Measurements from ENCODE around the gene SLC43A3. TPM values are rescaled to one million over a fixed set of nuclear protein-coding genes. Genes with fewer than 3 reads are reported as not detected.

The SLC43A3 gene
- total and polyA plus RNA-seq, 12 donors: 12.1 to 36.2 (median 19.8) TPM

DNA sequence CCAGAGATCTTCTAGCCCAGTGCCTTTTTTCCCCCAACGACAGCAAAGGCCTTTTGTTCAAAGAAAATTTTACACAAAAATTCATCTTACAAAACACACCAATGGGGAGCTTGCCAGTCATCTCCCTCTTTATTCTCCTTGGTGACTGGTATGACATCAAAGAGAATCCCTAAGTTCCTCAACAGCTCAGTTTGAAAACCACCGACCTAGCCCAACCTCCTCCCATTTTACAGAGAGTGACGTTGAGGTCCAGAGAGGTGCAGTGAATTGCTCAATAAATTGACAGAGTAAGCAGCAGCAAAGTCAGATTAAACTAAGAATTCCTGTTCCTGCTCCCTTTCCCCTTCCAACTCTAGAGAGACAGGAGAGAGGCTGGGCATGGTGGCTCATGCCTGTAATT lies 7.8 kb downstream of the SLC43A3 start:
- Histone ChIP-seq H3K4me3 (no peak overlapping the region), H3K27ac (no peak overlapping the region), H3K27me3 (no peaks in the 10 kb centered on the region), H3K36me3 (peaks cover 0 to 100% (median 54%) of the 10 kb centered on the region in 9 donors), H3K9me3 (no peaks in the 10 kb centered on the region), H3K4me1 (peaks cover 3 to 40% (median 17%) of the 10 kb centered on the region in 9 donors)
- ATAC-seq (no peak), DNase-seq (no peak)
- intact Hi-C loops (cut with DNase I): no loop called here
- WGBS, 2 donors: 84 to 86% methylated on average over 3 of the region's 3 CpGs
- TF ChIP-seq, protein P1, sequence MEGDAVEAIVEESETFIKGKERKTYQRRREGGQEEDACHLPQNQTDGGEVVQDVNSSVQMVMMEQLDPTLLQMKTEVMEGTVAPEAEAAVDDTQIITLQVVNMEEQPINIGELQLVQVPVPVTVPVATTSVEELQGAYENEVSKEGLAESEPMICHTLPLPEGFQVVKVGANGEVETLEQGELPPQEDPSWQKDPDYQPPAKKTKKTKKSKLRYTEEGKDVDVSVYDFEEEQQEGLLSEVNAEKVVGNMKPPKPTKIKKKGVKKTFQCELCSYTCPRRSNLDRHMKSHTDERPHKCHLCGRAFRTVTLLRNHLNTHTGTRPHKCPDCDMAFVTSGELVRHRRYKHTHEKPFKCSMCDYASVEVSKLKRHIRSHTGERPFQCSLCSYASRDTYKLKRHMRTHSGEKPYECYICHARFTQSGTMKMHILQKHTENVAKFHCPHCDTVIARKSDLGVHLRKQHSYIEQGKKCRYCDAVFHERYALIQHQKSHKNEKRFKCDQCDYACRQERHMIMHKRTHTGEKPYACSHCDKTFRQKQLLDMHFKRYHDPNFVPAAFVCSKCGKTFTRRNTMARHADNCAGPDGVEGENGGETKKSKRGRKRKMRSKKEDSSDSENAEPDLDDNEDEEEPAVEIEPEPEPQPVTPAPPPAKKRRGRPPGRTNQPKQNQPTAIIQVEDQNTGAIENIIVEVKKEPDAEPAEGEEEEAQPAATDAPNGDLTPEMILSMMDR (IDR thresholded peaks at IDR 0.05): no peak

DNA sequence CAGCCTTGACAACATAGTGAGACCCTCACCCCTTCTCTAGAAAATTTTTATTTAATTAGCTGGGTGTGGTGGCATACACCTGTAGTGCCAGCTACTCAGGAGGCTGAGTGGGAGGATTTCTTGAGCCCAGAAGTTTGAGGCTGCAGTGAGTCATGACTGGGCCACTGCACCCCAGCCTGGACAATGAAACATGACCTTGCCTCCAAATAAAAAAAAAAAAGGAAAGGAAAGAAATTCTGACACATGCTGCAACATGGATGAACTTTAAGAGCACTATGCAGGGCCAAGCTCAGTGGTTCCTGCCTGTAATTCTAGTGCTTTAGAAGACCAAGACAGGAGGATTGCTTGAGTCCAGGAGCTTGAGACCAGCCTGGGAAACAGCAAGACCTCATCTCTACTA lies 8.8 kb downstream of the SLC43A3 start:
- Histone ChIP-seq H3K4me3 (no peak overlapping the region), H3K9me3 (no peaks in the 10 kb centered on the region), H3K27ac (no peak overlapping the region), H3K27me3 (no peaks in the 10 kb centered on the region), H3K4me1 (peaks cover 0 to 31% (median 16%) of the 10 kb centered on the region in 9 donors), H3K36me3 (peaks cover 0 to 100% (median 60%) of the 10 kb centered on the region in 9 donors)
- intact Hi-C loops (cut with DNase I): no loop called here
- TF ChIP-seq, protein P1 (IDR thresholded peaks at IDR 0.05): no peak
- DNase-seq (no peak), ATAC-seq (no peak)

DNA sequence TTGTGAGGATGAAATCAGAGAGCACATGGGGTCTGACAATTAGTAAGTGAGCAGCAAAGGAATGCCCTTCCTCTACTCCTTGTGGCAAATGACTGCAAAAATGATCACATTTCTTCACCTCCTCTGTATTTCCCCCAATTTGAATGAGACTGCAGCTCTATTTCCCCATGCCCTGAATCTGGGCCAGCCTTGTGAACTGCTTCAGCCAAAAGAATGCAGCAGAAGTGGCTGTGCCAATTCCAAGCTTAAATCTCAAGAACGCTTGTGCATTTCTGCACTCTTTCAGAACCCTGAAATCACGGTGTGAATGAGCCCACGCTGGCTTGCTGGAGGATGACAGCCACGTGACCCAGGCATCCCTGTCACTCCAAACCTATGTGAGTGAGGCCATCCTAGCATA lies 9.9 kb downstream of the SLC43A3 start:
- H3K9me3 ChIP-seq: no peaks in the 10 kb centered on the region
- DNase-seq: no peak
- H3K27ac ChIP-seq: no peak overlapping the region
- ATAC-seq: no peak
- H3K27me3 ChIP-seq: no peaks in the 10 kb centered on the region
- peaks cover 0 to 100% (median 52%) of the 10 kb centered on the region in 9 donors for H3K36me3 ChIP-seq
- H3K4me1 ChIP-seq: peaks cover 0 to 33% (median 23%) of the 10 kb centered on the region in 9 donors
- no peak overlapping the region for H3K4me3 ChIP-seq
- WGBS, 2 donors: 76 to 77% methylated on average over 4 of the region's 4 CpGs
- TF ChIP-seq, protein P1 (IDR thresholded peaks at IDR 0.05): no peak
- intact Hi-C loops (cut with DNase I): no loop called here

DNA sequence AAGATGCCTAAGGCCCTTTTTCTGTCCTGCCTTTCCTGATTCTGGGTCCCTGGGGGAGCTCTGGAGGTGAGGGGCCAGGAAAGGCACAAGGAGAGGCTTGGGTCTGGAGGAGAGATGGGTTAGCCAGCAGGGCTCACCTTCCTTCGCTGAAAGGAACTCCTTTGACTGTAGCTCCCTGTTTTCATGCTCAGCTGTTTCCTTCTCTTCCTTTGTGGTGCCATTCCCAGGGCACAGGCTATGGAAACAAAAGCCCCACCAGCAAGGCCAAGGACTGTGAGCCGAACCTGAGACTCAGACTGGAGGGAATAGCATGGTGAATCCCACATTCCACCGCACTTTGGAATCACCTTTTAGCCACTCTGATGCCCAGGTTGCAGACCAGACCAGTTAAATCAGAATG lies 10.5 kb downstream of the SLC43A3 start:
- Histone ChIP-seq H3K9me3 (no peaks in the 10 kb centered on the region), H3K27ac (no peak overlapping the region), H3K4me3 (no peak overlapping the region), H3K36me3 (peaks cover 0 to 100% (median 55%) of the 10 kb centered on the region in 9 donors), H3K4me1 (peaks cover 0 to 33% (median 23%) of the 10 kb centered on the region in 9 donors), H3K27me3 (no peaks in the 10 kb centered on the region)
- DNase-seq (no peak), ATAC-seq (no peak)
- TF ChIP-seq, protein P1 (IDR thresholded peaks at IDR 0.05): no peak
- intact Hi-C loops (cut with DNase I): no loop called here
- WGBS, 2 donors: 84 to 89% methylated on average over 3 of the region's 3 CpGs
